Measurements from ENCODE around the gene CFAP53.

- TF ChIP-seq ZNF274 (IDR thresholded peaks at IDR 0.05; ENCODE audit: low read depth, low read length) (no peak), SUZ12 (IDR thresholded peaks at IDR 0.05; ENCODE audit: extremely low read depth, insufficient read depth, insufficient read length) (no peak)
Observed at GRCh38 chr18:50298443-50299284, 32.4 kb upstream of the CFAP53 start.

All from NT2/D1 (cell line).